Measurements from ENCODE around the gene CTRB2.
A peak's percentile ranks its signal among the peaks of the same experiment; 100 is the strongest.

Gene CTRB2

GRCh38 chr16:75206749-75207451, at the start of gene CTRB2:
Gene CTRB2 (minus strand): TSS chr16:75207161. CDS start chr16:75207141, 20 bp downstream.
- DNase-seq: no peak

GRCh38 chr16:75256059-75256571, 49.2 kb upstream of the CTRB2 start:
- DNase-seq: peak in 1 of 14 donors; percentile 15

DNA sequence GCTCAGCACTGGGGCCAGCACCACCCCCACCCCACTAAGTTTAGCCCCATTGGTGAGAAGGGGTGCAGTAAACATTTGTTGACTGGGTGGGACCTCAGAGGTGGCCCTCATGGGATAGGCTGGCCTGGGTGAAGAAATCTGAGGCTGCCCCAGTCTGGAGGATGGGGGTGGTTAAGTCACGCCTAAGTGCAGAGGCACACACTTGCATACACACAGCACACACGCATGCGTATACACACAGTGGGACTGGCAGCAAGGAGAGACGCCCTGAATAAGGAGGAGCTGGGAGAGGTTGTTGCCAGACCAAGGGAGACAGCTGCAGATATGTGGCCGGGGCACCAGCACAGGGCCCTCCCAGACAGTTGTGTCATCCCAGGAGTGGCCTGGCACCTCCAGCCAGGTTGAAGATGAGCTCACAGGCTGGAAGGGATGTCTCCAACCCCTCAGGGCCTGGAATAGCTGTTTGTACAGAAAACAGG, 47.4 kb upstream of the CTRB2 start:
- no peak for DNase-seq

DNA sequence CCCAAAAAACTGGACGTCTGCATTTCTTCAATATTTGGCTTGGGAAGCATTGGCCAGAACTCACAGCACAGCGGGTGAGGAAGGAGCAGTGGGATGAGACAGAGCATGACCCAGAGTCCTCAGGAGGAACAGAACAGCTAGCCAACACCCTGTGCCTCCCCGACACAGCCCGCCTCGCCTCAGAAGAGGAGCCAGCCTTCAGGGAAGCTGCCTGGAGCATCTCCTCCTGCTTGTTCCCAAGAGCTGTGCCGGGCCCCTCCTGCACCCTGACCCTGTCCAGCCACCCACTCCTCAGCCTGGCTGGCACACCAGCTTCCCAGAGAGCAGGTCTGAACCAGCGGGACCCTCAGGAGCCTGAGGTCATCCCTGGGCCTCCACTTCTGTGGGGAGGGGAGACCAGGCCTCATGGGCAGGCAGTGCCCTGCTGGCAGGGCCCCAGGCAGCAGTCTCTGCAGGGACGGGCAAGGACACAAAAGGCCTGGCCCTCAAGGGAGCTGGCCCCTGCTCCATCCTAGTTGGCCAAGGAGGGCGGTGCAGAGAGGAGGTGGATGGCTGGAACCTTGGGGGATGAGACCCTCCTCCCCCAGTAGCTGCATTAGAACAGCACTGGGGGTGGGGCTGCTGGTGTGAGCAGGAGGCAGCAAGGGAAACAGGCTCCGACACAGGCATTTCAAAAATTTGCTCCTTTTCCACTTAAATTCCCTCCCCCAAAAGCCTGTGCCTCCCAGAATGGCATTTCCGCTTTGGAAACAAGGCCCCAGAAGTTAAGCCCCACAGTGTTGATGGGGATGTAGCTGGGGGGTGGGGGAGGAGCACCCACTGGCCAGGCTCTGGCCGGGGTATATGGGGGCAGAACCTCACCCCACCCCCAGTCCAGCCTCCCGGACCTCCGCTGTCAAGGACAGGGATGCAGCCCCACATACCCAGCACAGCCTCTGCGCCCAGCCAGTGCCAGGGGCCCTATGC, 46.3 kb upstream of the CTRB2 start:
- DNase-seq: peak in 9 of 14 donors; percentile 34 to 66 (median 48)

DNA sequence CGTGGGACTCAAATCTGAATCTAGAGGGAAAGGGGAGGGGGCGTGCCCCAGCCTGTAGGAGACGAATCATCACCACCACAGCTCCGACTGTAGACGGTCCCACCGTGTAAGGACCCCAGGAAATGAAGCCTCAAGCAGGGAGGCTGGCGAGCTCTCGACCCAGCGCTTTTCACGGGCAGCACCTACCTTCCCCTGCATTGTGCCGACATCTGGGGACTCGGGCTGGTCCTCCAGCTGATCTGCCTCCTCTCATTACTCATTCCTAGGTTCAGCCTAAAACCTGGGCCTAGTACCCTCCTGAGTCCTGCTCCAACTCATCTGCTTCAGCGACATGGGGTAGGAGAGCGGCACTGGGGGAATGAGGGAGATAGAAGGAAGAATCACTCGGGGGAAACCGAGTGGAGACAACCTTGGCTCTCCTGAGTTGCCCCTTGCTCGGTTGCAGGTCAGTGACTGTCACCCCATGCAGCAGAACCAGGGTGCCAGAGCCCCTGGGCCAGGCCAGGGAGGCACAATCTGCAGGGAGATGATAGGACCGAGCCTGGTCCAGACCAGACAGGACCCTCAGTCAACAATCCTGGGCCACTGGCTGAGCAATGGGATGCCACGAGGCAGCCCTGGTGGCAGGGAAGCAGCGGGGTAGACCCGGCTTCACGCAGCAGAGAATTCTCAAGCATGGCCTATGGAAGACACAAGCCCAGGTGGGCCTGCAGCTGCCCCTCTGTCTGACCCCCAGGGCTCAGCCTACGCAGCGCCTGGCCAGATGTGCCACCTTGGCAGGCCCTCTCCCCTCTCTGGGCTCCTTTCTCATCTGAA, 45.3 kb upstream of the CTRB2 start:
- peak in 1 of 14 donors; percentile 39 for DNase-seq

DNA sequence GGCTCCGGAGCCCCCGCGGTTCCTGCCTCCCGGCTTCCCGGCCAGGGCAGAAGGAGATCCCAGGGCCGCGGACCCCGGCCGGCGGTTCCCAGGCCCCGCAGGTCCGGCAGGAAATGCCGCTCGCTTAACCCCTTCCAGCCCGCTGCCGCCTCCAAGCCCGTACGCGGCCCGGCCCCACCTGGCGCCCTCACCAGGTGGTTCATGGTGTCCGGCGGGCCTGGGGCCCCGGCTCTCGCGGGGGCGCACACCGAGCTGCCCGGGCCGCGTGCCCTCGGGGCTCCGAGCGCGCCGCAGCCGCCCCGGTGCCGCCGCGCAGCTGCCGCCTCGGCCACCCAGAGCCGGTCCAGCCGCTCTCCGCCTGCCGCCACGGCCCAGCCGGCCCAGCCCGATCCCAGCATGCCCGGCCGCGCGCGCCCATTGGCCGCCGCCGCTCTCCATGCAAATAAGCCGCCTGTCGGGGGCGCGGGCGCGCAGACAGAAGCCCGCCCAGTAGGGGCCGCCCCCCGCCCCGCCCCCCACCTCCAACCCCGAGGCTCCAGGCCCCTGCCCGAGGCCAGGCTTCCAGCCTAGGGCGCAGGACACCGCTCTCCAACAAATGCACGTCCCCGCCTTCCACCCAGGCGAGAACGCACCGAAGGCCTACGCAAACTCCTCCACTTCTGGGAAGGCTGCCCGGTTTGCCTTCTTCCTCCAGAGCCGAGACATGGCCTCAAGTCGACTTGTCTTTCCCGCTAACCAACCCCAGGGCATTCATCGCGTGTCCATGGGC, 44.5 kb upstream of the CTRB2 start, which contains the start of gene BCAR1:
Gene BCAR1, minus strand, starts transcription at position 345 of the 769 bp plus-strand sequence. Its CDS starts 142 bp downstream, at position 203.
- DNase-seq: peak in 13 of 14 donors; percentile 51 to 91 (median 80)

DNA sequence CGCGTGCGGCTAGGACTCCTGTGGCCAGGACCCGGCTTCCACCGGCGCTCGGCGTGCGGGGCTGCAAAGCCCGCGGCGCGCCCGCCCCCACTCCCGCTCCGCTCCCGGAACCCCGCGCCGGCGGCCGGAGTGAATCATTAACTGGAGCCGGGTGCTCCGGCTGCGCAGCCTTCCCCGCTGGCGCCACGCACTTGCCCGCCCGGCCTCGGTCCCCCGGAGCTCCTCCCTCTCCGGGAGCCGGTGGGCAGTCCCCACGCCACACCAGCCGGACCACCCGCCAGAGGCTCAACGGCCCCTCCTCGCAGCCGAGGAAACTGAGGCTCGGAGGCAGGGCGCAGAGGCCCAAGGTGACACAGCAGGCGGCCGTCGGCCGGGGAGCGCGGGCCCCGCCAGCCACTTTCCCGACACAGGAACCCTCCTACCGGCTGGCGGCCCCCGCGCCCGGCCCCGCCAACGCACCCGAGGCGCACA, 43.9 kb upstream of the CTRB2 start:
- DNase-seq: peak in 2 of 14 donors; percentile 51 to 67

DNA sequence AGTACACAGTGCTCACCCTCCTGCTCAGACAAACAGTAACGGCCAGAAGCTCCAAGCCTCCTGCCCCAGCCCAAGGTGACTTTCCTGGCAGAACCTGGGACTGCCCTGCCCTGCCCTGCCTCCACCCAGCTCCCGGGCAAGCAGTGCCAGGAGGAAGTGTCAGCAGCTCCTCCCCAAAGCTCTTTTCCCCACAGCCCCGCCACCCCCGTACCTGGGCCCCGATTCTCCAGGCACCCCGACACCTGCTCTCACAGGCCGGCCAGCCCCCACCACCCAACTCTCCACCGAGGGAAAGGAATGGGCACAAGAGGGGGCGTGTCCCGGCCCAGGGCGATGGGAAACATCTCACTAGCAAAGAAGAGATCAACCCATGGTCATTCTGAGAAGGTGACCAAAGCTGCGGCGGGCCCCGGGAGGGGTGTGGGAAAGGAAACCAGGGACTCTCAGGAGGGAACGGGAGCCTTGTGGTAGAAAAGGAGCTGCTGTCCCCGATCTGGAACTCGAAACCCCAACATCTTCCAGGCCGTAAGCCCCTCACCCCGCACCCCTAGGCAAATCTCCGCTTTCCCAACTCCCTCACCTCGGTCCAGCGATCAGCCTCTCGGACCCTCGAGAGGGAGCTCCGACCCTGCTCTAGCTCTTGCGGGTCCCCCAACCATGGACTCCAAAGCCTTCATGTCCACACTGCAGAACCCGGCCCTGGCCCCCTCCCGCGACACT, 43.3 kb upstream of the CTRB2 start:
- peak in 3 of 14 donors; percentile 40 to 52 (median 42) for DNase-seq

DNA sequence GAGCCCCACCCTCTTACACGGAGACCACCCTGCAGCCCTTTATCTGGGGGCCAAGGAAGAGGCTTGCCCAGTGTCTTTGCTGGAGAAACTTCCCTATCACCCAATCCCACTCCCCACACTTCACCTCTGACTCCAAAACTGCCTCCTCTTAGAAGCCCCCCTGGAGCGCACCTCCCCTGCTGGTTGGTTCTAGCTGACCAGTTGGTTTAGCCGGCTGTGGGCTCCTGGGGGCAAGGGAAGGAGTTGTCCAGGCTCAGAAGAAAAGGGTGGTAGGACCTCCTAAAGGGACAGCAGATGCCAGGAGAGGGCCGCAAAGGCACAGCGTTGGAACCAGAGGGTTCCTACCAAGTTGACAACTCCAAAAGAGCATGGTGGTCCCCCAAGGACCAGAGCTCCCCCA, 42.5 kb upstream of the CTRB2 start:
- no peak for DNase-seq

DNA sequence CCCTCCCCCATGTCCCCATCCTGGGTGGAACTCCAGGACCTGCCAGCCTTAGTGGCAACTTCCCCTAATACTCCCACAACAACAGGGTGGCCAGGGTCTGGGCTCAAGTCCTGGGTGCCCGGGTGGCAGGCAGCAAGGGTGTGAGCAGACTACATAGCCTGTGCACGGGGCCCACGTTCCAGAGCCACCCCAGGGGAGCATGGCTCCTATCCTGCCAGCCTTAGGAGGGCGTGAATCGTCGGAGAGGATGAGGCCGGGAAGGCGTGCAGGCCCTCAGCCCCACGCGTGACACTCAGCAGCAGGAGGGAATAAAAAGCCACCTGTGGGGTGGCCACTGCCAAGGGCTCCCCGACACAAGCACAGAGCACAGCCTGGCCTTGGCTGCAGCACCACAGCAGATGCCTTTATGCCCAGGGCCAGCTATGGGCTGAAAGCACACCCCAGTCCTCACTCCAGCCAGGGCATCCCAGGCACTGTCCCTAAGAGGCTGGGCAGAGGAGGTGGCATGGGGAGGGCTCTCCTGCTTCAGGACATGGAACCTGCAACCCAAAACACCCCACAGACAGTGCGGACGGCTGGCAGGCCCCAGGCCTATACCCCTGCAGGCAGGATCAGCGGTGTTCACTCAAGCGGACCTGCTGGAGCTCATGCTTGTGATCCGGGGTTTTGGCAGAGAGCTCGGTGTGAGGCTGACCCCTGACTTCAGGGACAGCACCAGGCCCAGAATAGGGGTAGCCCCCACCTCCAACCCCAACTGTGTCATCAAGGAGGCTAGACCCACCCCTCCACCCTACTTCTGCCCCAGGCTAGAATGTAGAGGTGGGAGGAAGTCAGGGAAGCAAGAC, 41.8 kb upstream of the CTRB2 start:
- peak in 6 of 14 donors; percentile 44 to 82 (median 56) for DNase-seq

GRCh38 chr16:75248142-75248535, 41.2 kb upstream of the CTRB2 start:
- DNase-seq: peak in 12 of 14 donors; percentile 21 to 77 (median 54)

DNA sequence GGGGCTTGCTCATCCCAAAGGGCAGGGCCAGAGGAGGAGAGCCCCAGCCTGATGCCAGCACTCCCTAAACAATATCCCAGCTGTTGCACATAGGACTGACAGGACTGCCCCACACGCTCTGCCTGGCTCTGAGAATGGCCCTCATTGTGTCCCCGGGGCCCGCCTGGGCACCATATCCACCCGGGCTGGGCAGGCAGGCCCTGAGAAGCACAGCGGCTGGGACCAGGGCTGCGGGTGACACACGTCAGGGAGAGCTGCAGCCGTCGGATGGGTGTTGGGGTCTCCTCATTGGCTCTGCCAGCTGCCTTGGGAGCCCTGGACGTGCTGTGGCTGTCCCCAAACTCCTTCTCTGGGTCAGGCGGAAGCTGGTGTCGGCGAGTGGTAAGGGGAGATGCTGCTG, 40.3 kb upstream of the CTRB2 start:
- DNase-seq: peak in 12 of 14 donors; percentile 14 to 85 (median 72)

- peak in 1 of 14 donors; percentile 36 for DNase-seq
Measured at GRCh38 chr16:75246504-75247205, 39.7 kb upstream of the CTRB2 start.

DNA sequence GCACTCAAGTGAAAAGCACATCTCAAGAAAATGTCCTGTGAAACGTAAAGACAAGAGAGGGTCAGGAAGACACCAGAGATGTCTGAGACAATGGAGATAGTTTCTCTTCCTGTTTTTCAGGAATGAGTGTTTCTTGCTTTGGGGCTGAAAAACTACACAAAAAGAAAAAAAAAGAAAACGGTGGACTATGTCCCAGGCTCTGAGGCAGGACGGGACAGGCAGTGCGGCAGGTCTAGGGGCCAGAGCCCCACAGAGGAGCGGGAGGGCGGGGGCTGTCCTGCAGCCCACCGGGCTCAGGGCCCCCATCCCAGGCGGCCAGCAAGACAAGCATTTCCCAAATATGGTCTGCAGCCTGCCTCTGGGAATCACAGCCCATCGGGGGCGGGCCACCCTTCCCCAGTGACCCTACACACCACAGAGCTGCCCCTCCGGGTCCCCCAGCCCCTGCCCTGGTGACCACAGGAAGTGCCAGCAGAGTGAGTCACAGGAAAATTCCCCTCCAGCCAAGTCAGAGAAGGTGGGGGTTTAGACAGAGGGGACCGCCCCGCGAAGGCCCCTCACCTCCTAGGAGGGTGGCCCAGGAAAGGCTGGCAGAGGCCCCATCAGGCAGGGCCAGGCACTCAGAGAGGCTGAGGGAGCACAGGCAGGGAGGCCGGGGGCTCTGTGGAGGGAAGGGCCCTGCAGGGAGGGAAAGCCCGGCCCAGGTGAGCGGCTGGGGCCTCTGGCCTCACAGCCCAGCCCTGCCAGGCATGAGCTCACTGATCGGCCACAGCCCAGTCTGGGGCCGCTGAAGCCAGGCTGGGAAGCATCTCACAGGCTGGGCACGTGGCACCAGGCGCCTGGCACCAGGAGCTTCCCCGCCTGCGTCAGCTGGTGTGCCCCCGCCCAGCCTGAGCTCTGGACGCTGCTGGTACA, 38.1 kb upstream of the CTRB2 start:
- DNase-seq: peak in 13 of 14 donors; percentile 73 to 96 (median 88)

DNA sequence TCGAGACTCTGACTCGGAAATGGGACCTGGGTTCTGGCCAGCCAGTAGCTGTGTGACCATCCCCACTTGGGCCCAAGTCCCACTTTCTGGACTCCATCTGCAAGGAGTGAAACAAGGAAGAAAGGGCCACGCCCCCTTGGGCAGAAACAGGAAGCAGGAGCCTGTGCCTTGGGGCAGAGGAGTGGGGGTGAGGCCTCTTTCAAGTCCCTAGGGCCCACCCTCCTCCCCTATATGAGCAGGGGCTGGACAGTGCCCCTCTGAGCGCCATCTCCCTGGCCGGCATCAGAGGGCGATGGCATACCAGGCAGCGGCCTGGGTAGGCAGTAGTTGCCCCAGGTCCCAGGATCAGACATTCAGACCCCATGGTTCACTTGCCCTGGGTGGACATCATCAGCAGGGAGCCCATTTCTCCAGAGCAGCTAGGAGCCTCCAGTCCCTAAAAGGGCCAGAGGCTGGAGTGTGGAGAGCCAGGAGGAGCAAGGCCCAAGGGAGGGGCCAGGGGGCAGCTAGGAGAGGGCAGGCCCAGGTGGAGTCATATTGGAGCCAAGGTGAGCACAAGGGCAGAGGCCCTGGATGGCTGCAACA, 37.4 kb upstream of the CTRB2 start:
- DNase-seq: peak in 5 of 14 donors; percentile 15 to 56 (median 46)

DNA sequence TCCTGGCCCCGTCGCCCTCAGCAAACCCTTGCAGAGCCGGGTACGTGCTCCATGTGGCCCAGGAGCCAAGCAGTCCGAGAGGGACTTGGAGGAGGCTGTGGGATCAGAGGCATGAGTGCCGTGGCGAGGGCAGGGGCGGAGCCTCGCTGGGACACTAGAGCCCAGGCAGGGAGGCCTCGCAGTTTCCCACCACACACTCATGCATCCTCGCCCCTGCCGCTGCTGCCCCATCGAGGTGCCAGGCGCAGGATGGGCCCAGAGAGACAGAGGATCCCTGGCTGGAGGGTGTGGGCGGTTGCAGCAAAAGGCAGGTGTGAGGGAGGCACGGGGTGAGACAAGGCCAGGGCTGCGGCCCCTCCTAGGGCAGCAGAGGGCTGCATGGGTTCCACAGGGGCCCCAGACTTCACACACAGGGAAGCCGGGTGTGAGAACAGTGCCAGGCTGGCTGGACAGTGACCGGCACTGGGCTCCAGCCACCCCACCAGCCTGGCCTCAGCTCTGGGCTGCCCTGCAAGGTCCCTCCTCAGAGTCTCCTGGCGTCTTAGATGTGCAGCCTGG, 36.8 kb upstream of the CTRB2 start:
- DNase-seq: peak in 1 of 14 donors; percentile 53
